ENCODE results near the gene SYNE1.
"Not testable (repeated sequence)": the region's sequence is repeated elsewhere in the genome, so short reads cannot be mapped to it uniquely, and the experiment has no call there.

Gene SYNE1

GRCh38 chr6:152356662-152357061 is 280.5 kb downstream of the SYNE1 start:
- DNase-seq = no peak

- DNase-seq = no peak
These were observed 281.1 kb downstream of the SYNE1 start for GRCh38 chr6:152356016-152356415.

- DNase-seq = no peak
These were observed 282.0 kb downstream of the SYNE1 start for GRCh38 chr6:152355166-152355565.

- no peak for DNase-seq
These were observed 283.7 kb downstream of the SYNE1 start for GRCh38 chr6:152353440-152353839.

- DNase-seq = no peak
These were observed 285.4 kb downstream of the SYNE1 start for GRCh38 chr6:152351742-152352141.

- no peak for DNase-seq
These were observed 286.1 kb downstream of the SYNE1 start for GRCh38 chr6:152351110-152351509.

GRCh38 chr6:152348116-152348515 is 289.0 kb downstream of the SYNE1 start:
- no peak for DNase-seq

- DNase-seq = no peak
These were observed 293.3 kb downstream of the SYNE1 start for GRCh38 chr6:152343735-152344360.

GRCh38 chr6:152341596-152341995 is 295.6 kb downstream of the SYNE1 start:
- DNase-seq = no peak

- DNase-seq = peak; percentile 48
These were observed 298.6 kb downstream of the SYNE1 start for GRCh38 chr6:152338335-152339125.

- no peak for DNase-seq
These were observed 302.6 kb downstream of the SYNE1 start for GRCh38 chr6:152334555-152334954.

- DNase-seq = no peak
These were observed 306.2 kb downstream of the SYNE1 start for GRCh38 chr6:152330961-152331360.

- no peak for DNase-seq
These were observed 307.3 kb downstream of the SYNE1 start for GRCh38 chr6:152329638-152330448.

GRCh38 chr6:152328200-152328599 is 309.0 kb downstream of the SYNE1 start:
- not testable (repeated sequence) for DNase-seq

- DNase-seq = no peak
These were observed 313.8 kb downstream of the SYNE1 start for GRCh38 chr6:152323376-152323775.

GRCh38 chr6:152318278-152318677 is 318.9 kb downstream of the SYNE1 start:
- DNase-seq = no peak

GRCh38 chr6:152316024-152316423 is 321.1 kb downstream of the SYNE1 start:
- DNase-seq = no peak

GRCh38 chr6:152314483-152314832 is 322.7 kb downstream of the SYNE1 start:
- DNase-seq = no peak

GRCh38 chr6:152313542-152314482 is 323.4 kb downstream of the SYNE1 start:
- DNase-seq = no peak

GRCh38 chr6:152312434-152312833 is 324.7 kb downstream of the SYNE1 start:
- no peak for DNase-seq

GRCh38 chr6:152310371-152310954 is 326.7 kb downstream of the SYNE1 start:
- no peak for DNase-seq

- DNase-seq = peak; percentile 22
These were observed 327.5 kb downstream of the SYNE1 start for GRCh38 chr6:152309648-152310047.

Measured in stimulated activated CD4-positive, alpha-beta T cell treated with anti-CD3 and anti-CD28 coated beads, Interleukin-12 subunit alpha, Interleukin-12 subunit beta, amount 100 ng/mL, for 4 hours (primary cell).